Measurements from ENCODE around the gene SNAPC2. TPM values are rescaled to one million over a fixed set of nuclear protein-coding genes. Genes with fewer than 3 reads are reported as not detected.

Gene SNAPC2
- total RNA-seq, 1 experiment from 2014 or later: 63.0 TPM

DNA sequence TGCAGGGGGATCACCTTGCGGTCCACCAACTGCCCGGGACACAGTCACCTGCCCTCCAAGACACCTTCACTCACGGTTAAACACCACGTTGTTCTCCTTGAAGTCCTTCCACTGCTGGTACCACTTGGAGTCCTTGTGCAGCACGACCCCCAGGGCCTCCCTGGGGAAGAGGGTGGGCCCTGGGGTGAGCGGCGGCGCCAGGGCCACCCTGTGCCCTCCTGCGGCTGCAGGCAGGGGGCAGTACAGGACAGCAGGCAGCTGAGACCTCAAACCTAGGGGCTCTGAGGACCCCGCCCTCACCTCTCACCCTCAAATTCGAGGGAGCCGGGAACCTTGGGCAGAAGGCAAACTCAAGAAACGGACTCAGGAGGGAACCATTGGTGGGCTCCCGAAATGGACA lies 13.3 kb downstream of the SNAPC2 start:
- no peak overlapping the region for H3K4me3 ChIP-seq (ENCODE audit: low read depth in 2 of 2, low read length in 2 of 2)
- in situ Hi-C loops (cut with HindIII; ENCODE audit: low pct_unique_long_range_greater_than_20kb, low sequenced_read_pairs): no loop called here
- no peak for ATAC-seq

DNA sequence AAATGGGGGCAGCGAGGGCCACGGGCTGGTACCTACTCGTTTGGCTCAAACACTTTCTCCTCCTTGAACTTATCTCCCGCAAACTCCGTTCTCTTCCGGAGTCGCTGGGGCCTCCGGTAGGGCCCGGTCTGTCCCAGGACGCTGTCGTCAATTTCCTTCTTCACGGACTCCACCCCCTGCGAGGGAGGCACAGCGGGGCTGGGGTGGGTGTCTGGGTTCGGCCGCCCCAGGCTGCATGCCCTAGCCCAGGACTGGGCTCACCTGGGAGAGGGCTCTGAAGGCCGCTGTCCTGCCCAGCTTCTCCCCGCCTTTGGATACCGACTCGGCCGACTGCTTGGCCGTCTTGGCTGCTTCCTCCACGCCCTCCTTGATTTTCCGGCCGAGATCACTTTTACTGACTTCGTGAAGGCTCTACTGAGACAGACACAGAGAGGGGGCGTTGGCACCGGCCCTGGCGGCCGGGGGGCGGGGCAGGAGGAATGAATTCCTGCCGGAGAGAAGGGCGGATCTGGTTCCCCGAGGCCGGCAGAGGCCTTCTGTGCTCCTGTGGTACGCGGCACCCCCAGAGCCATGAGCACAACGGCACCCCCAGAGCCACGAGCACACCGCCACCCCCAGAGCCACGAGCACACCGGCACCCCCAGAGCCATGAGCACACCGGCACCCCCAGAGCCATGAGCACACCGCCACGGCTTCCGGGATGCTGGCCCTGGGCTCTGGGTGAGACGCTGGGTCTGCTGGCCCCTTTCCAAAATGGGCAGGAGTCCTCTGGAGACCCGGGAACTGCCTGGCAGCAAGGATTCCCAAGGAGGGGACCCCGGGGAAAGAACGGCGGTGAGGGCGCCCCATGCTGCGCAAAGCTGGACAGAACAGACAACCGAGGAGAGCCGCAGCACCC lies 13.9 kb downstream of the SNAPC2 start:
- ATAC-seq (no peak), DNase-seq (ENCODE audit: low read depth, low spot score) (no peak)
- Histone ChIP-seq H3K27ac (ENCODE audit: low read length) (no peak overlapping the region), H3K36me3 (ENCODE audit: control insufficient read depth, insufficient read depth, low read length) (no peaks in the 10 kb centered on the region; the same call in 1 of the 2 replicates), H3K4me3 (ENCODE audit: low read depth in 2 of 2, low read length in 2 of 2) (no peak overlapping the region), H3K4me1 (ENCODE audit: control insufficient read depth, insufficient read depth, low read length) (peaks cover 15% of the 10 kb centered on the region), H3K27me3 (ENCODE audit: control insufficient read depth, insufficient read depth, low read length) (no peaks in the 10 kb centered on the region), H3K9me3 (ENCODE audit: control insufficient read depth, insufficient read depth, low read depth, low read length) (no peaks in the 10 kb centered on the region)
- TF ChIP-seq POLR2AphosphoS5 (IDR thresholded peaks at IDR 0.05; ENCODE audit: low read depth, low read length) (no peak), SIN3A (IDR thresholded peaks at IDR 0.05; ENCODE audit: borderline replicate concordance, insufficient read depth, low read depth, low read length) (no peak), TCF7L2 (IDR thresholded peaks at IDR 0.05; ENCODE audit: low read depth, low read length) (no peak)
- TF ChIP-seq, protein P1, sequence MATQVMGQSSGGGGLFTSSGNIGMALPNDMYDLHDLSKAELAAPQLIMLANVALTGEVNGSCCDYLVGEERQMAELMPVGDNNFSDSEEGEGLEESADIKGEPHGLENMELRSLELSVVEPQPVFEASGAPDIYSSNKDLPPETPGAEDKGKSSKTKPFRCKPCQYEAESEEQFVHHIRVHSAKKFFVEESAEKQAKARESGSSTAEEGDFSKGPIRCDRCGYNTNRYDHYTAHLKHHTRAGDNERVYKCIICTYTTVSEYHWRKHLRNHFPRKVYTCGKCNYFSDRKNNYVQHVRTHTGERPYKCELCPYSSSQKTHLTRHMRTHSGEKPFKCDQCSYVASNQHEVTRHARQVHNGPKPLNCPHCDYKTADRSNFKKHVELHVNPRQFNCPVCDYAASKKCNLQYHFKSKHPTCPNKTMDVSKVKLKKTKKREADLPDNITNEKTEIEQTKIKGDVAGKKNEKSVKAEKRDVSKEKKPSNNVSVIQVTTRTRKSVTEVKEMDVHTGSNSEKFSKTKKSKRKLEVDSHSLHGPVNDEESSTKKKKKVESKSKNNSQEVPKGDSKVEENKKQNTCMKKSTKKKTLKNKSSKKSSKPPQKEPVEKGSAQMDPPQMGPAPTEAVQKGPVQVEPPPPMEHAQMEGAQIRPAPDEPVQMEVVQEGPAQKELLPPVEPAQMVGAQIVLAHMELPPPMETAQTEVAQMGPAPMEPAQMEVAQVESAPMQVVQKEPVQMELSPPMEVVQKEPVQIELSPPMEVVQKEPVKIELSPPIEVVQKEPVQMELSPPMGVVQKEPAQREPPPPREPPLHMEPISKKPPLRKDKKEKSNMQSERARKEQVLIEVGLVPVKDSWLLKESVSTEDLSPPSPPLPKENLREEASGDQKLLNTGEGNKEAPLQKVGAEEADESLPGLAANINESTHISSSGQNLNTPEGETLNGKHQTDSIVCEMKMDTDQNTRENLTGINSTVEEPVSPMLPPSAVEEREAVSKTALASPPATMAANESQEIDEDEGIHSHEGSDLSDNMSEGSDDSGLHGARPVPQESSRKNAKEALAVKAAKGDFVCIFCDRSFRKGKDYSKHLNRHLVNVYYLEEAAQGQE (IDR thresholded peaks at IDR 0.05; ENCODE audit: insufficient read depth in 1 of 2, low read depth in 2 of 2, low read length in 1 of 2): no peak
- TF ChIP-seq, protein P2, sequence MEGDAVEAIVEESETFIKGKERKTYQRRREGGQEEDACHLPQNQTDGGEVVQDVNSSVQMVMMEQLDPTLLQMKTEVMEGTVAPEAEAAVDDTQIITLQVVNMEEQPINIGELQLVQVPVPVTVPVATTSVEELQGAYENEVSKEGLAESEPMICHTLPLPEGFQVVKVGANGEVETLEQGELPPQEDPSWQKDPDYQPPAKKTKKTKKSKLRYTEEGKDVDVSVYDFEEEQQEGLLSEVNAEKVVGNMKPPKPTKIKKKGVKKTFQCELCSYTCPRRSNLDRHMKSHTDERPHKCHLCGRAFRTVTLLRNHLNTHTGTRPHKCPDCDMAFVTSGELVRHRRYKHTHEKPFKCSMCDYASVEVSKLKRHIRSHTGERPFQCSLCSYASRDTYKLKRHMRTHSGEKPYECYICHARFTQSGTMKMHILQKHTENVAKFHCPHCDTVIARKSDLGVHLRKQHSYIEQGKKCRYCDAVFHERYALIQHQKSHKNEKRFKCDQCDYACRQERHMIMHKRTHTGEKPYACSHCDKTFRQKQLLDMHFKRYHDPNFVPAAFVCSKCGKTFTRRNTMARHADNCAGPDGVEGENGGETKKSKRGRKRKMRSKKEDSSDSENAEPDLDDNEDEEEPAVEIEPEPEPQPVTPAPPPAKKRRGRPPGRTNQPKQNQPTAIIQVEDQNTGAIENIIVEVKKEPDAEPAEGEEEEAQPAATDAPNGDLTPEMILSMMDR (IDR thresholded peaks at IDR 0.05): no peak
- intact Hi-C loops (cut with micrococcal nuclease; ENCODE audit: unreplicated experiment) (no loop called here), in situ Hi-C loops (cut with HindIII; ENCODE audit: low pct_unique_long_range_greater_than_20kb, low sequenced_read_pairs) (no loop called here)
- no TSS peak for BruUV-seq (replicated peaks)
- ChIA-PET POLR2A (no interaction called here), CTCF (no interaction called here)

More for the DNA sequence above, 13.3 kb downstream of the SNAPC2 start:
- no peak for DNase-seq (ENCODE audit: low read depth, low spot score)
- ChIA-PET POLR2A (no interaction called here), CTCF (no interaction called here)
- no peaks in the 10 kb centered on the region for H3K27me3 ChIP-seq (ENCODE audit: control insufficient read depth, insufficient read depth, low read length)
- H3K9me3 ChIP-seq (ENCODE audit: control insufficient read depth, insufficient read depth, low read depth, low read length): no peaks in the 10 kb centered on the region
- H3K4me1 ChIP-seq (ENCODE audit: control insufficient read depth, insufficient read depth, low read length): peaks cover 22% of the 10 kb centered on the region
- no peak overlapping the region for H3K27ac ChIP-seq (ENCODE audit: low read length)
- TF ChIP-seq, protein P1 (IDR thresholded peaks at IDR 0.05; ENCODE audit: insufficient read depth in 1 of 2, low read depth in 2 of 2, low read length in 1 of 2): no peak
- no peak for TF ChIP-seq POLR2AphosphoS5 (IDR thresholded peaks at IDR 0.05; ENCODE audit: low read depth, low read length)
- TF ChIP-seq, protein P2 (IDR thresholded peaks at IDR 0.05): no peak; the same call in 1 of the 2 replicates
- no peak for TF ChIP-seq TCF7L2 (IDR thresholded peaks at IDR 0.05; ENCODE audit: low read depth, low read length)
- no peak for TF ChIP-seq SIN3A (IDR thresholded peaks at IDR 0.05; ENCODE audit: borderline replicate concordance, insufficient read depth, low read depth, low read length)
- intact Hi-C loops (cut with micrococcal nuclease; ENCODE audit: unreplicated experiment): no loop called here
- no peaks in the 10 kb centered on the region; the same call in 1 of the 2 replicates for H3K36me3 ChIP-seq (ENCODE audit: control insufficient read depth, insufficient read depth, low read length)
- BruUV-seq (replicated peaks): no TSS peak

All from Panc1 (cell line).